ENCODE results near the gene SLC38A8.

SLC38A8 gene

DNA sequence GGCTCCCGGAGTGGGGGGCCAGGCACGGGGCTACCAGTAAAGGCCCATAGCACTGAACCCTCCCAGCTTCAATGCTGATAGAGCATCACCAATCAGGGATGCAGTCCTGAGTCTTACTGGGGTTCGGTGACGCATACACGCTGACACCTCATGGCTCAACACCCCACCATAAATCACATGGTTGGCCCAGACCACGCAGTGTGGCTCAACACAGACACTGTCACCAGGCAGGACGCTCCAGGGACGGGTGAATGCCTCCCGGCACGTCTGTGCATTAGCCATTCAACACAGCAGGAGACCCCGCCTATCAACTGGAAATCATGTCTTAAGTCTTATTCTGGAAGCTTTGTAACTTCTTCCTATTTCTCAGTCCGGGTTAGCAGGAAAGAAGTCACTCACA is 39.6 kb downstream of the SLC38A8 start:
- in situ Hi-C loops (cut with MboI; ENCODE audit: low sequenced_read_pairs), result no loop called here

DNA sequence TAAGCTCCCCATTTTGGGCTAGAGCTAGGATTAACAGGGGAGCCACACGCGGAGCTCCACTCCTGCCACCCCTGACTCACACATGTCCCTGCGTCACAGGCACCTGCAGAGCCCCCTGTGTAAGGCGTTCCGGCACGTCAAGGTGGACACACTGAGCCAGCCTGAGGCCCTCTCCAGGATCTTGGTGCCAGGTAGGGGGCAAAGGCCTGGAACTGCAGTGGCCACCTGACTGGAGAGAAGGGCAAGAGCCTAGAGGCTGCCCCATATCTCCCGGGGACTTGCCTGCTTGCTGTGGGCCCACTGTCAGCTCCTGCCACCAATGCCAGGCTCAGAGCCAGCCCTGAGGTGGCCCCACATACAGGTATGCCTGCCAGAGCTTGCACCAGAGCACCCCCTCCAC is 40.9 kb downstream of the SLC38A8 start:
- in situ Hi-C loops (cut with MboI; ENCODE audit: low sequenced_read_pairs), result no loop called here

DNA sequence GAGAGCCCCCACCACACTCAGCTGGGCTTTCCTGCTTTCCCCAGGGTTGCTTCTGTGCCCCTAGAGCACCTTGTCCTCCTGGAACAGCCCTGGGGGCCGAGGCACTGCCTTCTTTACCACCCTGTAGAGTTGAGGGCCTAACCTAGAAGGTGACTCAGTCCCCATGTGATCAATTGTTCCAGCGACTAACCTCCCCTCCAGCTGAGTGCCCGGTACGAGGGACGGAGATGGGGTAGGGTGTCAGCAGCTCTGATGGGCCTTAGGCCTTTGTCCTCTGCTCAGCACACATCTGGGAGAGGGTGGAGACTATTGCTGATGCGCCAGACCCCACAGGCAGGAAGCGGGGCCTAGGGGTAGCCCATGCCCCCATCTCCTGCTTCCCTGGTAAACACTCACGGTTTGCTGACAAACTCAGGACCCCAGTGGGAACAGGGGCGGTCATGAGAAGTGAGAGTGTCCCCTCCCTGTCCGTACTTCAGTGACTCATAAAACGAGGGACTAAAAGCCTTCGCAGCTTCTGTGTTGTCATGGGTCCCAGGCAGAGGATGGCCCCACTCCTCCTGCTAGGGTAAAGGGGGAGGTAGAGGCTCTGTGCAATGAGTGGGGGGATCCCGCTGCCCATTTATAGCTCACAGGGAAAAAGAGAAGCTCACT is 41.5 kb downstream of the SLC38A8 start:
- in situ Hi-C loops (cut with MboI; ENCODE audit: low sequenced_read_pairs), result no loop called here

DNA sequence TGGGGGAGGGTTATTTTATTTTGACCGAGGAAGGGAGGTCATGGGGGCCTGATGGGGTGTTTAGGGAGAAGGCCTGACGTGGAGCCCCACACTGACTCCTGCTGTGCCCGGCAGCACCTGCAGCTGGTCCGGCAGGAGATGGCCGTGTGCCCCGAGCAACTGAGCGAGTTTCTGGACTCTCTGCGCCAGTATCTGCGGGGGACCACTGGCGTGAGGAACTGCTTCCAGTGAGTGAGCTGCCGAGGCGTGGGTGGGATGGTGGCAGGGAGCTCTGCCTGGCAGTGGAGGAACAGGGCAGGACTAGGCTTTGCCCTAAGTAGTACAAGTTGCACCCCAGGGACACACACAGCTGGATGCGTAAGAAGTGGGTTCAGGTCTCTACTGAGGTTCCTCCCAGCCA is 44.5 kb downstream of the SLC38A8 start:
- in situ Hi-C loops (cut with MboI; ENCODE audit: low sequenced_read_pairs), result no loop called here

DNA sequence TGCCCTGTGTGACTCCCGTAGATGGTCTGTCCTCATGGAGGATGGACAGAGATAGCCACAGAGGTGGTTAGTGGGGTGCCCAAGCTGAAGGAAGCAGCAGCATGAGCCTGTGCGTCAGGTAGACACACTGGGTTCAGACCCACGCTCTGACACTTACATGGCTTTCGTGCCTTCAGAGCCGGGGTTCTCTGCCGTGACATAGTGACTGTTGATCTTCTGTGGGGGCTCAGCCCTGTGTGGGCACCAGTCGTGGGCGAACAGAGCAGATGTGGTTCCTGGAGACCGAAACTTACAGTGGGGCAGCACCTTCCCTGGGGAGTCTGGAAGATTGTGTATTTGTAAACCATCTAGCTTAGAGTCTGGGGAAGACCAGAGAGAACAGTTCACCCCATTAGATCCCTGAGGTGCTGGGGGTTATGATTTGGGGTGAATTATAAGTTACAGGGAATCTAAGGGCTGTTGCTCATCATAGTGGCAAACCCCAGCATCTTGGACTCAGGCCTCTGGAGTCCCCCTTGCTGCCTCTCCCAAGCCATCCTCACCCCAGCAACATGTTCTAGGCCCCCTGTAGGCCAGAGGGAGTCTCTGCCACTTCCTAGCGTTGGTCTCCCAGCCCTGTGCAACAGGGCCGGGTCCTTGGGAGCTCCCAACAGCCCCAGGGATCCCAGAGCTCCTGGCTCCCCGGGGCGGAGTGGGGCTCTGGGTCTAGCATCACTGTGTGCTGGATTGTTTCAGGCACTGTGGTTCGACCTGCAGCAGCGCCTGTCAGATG is 45.9 kb downstream of the SLC38A8 start:
- in situ Hi-C loops (cut with MboI; ENCODE audit: low sequenced_read_pairs), result no loop called here

DNA sequence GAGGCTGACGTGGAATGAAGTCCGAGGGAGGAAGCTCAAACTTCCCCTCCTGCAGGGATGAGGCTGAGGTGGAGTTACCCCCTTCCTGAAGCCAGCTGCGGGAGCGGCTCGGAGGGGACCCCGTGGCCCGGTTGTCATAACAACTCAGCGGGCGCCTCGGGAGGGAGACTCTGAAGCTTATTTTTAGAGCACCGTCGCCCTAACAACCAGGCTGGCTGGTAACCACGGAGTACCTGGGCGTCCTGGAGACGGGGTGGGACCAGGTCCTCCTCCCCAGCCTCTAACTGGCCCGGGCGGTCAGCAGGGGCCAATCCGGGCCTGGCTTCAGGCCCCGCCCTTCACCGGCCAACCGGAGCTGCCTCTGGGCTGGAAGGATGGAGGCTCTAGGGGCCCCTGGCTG is 46.8 kb downstream of the SLC38A8 start:
- in situ Hi-C loops (cut with MboI; ENCODE audit: low sequenced_read_pairs), result no loop called here

DNA sequence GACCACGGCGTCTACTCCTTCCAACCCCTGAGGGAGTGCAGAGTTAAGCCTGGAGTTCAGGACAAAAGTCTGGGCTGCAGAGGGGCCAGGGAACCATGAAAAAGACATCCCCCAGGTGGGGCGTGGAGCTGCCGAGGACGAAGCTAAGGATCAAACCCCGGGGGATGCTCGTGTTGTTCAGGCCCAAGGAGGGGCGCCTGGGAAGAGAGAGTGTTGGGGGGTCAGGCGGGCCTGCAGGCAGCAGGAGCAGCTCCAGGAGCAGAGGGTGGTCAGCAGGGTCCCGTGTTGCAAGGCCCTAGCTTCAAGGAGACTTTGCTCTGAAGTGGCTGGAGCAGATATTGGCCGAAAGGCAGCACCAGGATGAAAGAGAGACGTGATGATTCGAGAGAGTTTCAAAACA is 47.9 kb downstream of the SLC38A8 start:
- in situ Hi-C loops (cut with MboI; ENCODE audit: low sequenced_read_pairs), result no loop called here

DNA sequence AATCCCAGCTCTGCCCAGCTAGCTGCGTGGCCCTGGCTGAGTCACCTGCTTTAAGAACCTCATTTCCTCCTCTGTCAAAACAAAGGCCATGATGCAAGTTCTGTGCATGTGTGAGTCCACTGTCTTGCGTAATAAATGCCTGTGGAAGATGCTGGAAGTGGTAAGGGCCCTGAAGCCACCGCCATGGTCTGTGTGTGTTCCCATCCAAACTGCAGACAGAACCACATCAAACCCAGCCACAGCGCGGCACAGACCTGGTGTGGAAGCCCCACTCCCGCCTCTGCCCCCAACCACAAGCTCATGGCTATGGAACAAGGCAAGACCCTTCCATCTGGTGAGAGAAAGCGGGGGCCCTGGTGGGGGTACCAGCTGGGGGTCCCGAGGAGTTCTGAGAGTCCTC is 48.5 kb downstream of the SLC38A8 start:
- in situ Hi-C loops (cut with MboI; ENCODE audit: low sequenced_read_pairs), result no loop called here

DNA sequence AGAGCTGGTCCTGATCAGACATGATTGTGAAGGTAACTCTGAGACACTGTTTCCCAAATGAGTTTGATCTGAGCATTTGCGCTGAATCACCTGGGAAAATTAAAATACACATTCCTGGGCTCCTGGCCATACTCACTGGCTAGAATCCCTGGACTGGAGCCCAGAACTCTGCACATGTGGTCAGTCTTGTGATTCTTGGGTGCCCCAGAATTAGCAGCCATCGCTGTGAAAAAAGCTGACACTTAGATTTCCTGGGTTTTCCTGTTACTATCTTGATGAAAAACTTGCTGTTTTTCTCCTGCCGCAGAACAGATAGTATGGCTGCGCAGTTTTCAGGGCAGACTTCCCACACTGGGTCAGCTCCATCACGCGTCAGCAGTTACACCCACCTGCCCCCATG is 50.0 kb downstream of the SLC38A8 start:
- in situ Hi-C loops (cut with MboI; ENCODE audit: low sequenced_read_pairs), result no loop called here

DNA sequence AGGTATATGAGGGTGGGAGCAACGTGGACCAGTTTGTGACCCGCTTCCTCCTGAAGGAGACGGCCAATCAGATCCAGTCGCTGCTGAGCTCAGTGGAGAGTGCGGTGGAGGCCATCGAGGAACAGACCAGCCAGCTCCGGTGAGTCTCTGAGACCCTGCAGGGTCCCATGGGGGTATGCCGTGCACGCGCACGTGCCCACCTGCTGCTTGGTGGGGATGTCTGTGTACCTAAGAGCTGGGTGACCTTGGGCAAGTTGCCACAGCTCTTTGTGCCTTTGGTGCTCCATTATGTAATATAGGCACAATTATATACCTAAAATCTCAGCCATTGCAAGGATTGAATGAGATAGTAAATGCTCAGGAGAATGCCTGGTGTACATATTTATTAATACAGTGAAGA is 52.1 kb downstream of the SLC38A8 start:
- in situ Hi-C loops (cut with MboI; ENCODE audit: low sequenced_read_pairs), result no loop called here

DNA sequence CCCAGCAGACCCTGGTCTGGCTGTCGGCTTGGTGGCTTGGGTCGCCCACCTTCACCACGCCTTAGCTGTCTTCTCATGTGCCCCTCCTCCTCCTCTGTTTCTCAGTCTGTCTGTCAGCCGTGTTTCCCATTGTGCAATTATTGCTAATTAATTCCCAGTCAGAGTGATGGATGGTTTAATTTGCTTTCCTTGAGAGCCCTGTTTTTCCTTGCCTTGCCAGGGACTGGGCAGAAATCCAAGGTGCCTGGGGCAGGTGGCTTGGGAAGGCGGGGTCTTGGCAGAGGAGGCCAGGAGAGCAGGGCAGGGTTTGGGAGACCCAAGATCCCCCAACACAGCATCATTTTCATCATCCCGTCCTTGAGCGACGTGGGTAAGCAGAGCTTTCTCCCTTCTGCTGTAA is 53.3 kb downstream of the SLC38A8 start:
- in situ Hi-C loops (cut with MboI; ENCODE audit: low sequenced_read_pairs), result no loop called here

DNA sequence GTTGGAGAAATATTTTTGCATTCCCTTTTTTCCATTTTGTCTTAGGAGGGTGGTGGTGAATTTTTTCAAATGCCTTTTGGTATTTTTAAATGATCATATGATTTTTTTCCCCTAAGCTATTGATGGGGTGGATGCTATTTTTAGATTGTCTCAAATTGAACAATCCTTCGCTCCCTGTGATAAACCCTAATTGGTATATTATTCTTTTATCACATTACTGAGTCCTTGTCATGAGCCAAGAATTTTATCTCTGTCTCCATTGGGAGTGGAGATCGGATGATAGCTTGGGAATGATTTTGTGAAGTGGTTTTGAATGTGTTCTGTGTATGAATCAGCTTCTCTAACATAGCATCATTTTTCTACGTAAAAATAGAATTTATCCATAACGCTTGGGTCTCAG is 59.1 kb downstream of the SLC38A8 start:
- in situ Hi-C loops (cut with MboI; ENCODE audit: low sequenced_read_pairs), result no loop called here

DNA sequence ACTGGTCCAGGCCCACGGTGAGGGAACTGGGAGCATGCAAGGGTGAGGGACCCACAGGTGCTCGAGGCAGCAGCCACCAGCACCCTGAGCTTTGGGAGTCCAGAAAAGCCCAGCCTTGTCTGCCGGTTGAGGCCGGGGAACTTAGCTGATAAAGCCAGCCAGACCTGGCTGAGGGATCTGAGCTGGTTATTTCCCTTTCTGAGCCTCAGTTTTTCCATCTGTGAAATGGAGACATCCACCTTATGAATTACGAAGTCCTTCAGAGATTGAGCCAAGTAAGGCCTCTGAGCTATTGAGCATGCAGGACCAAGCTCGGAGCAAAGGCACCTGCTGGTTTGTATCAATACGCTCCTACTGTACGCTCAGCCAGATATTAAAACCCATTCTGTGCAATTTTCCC is 60.8 kb downstream of the SLC38A8 start:
- in situ Hi-C loops (cut with MboI; ENCODE audit: low sequenced_read_pairs), result no loop called here

DNA sequence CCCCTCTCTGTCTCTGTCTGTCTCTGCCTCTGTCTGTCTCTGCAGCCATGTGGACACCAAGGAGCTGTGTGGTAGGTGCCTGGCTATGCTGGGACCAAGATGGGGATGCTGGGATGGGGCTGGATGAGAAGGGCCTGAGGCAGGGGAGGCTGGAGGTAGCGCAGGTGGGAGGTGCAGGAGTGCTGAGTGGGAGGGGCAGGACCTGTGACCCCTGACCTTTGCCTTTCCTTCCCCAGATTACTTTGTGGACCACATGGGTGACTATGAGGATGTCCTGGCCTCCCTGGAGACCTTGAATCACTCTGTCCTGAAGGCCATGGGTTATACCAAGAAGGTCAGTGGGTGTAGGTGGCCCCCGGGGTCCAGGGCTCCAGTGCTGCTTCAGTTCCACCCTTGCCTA is 61.8 kb downstream of the SLC38A8 start:
- in situ Hi-C loops (cut with MboI; ENCODE audit: low sequenced_read_pairs), result no loop called here

DNA sequence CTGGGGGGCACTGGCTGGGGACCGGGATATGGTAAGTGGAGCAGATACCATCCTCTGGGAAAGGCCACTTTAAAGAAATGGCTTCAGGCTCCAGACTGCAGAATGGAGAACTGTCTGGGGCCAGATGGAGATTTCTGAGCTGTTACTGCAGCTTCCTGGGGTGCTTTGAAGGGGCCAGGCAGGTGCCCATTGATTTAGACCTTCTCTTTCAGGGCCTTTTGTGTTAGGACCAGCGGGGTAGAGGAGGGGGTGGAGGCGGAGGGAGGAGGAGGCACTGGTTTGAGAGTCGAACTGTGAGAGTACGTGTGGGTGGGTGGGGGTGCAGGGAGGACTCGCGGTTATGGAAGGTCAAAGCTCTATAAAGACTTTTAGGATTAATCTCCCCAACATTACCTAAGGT is 63.2 kb downstream of the SLC38A8 start:
- in situ Hi-C loops (cut with MboI; ENCODE audit: low sequenced_read_pairs), result loop anchor here (10.0 kb wide), 1 partner anchor 85 kb away; no protein-coding TSS in a partner anchor

DNA sequence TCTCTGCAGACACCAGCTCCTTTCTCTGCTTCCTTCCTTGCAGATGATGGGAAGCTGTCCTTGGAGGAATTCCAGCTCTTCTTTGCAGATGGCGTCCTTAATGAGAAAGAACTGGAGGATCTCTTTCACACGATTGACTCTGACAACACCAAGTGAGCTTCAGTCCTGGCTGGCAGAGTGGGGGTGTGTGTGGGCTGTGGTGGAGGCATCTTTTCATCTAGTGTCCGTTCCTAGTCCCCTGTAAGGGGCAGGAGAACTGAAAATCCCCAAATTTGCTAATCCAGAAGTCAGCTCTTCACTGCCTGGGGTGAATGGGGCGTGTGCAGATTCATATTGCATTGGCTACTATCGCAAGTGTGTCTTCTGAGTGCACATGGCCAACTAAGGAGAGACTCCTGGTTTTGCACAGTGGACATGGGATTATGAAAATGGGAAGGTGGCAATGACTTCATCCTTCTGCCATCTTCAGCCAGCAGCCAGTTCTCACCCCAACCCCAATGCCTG is 64.1 kb downstream of the SLC38A8 start:
- in situ Hi-C loops (cut with MboI; ENCODE audit: low sequenced_read_pairs), result loop anchor here (10.0 kb wide), 1 partner anchor 86 kb away; no protein-coding TSS in a partner anchor

DNA sequence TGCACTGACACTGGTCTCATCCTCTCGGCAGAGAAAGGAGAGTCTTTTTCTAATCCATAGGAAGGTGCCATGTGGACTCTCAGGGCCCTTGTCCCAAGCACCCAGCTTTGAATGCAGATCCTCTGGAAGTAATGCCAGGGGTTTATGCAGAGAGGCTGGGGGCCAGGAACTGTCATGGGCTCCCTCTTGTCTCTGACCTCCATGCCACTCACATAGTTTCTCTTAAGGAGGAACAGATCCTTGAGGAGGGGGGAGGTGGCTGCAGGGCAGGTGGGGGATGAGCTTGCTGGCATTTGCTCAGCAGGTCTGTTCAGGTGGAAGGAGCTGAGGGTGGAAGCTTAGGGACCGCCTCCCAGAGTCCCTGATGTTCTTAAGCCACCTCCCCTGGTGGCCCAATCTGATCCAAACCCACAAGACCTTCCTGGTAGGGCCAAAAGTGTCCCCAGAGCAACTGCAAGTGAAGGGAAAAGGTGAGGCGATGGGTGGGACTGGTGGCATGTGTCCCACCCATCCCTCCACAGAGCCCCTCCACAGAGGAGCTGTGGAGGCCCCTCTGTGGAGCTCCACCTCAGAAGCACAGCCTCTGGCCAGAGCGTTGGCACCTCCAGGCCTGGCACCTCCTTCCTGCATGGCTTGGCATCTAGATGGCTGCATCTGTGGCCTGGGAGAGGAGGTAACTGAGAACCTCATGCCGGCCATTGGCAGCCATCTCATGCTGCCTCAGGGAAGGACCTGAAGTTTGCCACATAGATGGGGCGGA is 65.4 kb downstream of the SLC38A8 start:
- in situ Hi-C loops (cut with MboI; ENCODE audit: low sequenced_read_pairs), result loop anchor here (10.0 kb wide), 1 partner anchor 88 kb away; no protein-coding TSS in a partner anchor

DNA sequence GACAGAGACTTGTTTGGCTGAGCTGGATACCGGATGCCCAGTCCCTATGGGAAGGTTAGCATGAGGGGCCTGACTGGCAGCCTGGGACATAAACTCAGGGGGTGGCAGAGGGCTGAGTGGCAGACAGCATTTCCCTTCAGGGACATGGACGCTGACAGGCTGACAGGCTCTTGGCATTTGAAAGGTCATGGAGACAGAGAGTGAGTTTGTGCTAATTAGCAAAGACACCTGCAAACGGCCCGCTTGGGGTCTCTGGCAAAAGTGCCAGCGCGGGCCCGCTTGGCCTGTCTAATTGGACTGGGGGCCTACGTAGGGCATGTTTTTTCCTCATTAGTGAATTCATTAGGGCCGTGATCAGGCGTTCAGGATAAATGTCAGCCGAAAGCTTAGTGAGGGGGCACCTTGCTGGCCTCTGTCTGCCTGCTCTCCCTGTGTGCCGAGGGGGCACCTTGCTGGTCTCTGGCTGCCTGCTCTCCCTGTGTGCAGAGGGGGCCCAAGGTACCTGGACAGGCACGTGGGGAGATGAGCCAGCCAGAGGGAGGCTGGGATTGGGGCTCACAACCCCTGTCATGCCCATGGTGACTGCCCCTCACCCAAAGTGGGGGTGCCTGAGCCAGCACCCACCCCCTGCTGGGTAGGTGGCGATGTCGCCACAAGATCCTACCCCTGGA is 66.9 kb downstream of the SLC38A8 start:
- in situ Hi-C loops (cut with MboI; ENCODE audit: low sequenced_read_pairs), result loop anchor here (10.0 kb wide), 1 partner anchor 89 kb away; no protein-coding TSS in a partner anchor

DNA sequence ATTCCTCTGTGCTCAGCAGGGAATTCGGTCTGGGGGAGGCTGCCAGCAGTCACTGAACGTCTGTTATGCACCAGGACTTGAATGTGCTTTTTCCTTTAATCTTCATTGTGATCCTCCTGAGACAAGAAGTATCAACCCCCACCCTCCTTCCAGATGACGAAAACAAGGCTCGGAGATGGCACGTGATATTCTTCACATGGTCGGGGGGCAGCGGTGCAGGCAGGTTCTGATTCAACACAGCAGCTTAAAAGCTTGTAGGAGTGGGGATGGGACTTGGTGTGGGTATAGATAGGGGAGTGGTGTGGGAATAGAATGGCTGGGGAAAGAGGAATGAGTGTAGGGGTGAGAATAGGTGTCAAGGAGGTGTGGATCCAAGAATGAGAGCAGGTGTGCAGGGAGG is 68.1 kb downstream of the SLC38A8 start:
- in situ Hi-C loops (cut with MboI; ENCODE audit: low sequenced_read_pairs), result loop anchor here (10.0 to 25.0 kb wide), 2 partner anchors 90 to 513 kb away; no protein-coding TSS in a partner anchor

DNA sequence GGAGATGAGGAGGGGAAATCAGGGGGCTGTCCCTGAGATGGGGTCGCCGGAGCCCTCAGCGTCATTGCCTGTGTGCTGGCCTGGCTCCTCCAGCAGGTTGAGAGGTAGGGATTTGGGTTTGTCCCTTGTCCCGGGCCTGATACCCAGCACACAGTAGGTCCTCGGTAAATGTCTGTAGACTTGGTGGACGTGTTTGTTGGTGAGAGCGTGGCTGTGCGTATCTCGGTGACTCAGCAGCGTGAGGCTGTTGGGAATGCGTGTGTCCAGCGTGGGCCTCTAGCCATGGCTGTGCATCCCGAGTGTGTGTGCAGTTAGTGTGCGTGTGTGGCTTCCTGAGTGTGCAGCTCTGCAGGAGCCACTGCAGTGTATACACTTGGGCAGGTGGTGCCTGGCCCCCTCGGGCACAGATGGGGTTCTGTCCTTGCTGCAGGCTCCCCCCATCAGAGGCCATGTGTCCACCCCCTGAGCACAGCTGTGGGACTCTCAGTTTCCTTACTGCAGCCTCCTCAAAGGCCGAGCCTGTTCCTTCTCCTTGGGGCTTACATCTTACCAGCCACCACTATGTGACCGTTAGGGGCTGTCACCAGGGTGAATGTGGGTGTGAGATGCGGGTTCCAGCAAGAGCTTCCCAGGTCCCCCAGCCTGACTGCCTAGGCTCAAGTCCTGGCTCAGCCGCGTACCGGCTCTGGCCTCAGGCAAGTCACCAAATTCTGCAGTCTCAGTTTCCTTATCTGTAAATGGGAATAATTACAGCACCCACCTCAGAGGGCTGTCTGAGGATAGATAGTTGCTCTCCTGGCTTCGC is 68.8 kb downstream of the SLC38A8 start:
- in situ Hi-C loops (cut with MboI; ENCODE audit: low sequenced_read_pairs), result loop anchor here (10.0 to 25.0 kb wide), 2 partner anchors 91 to 514 kb away; no protein-coding TSS in a partner anchor

Data from HL-60/S4 treated with phorbol 12-myristate 13-acetate at 8.2 ng/mL for 4 days and 3 days (cell line).